ENCODE results near the gene PPP1R3G.
"Not testable (repeated sequence)": the region's sequence is repeated elsewhere in the genome, so short reads cannot be mapped to it uniquely, and the experiment has no call there.

PPP1R3G gene

DNA sequence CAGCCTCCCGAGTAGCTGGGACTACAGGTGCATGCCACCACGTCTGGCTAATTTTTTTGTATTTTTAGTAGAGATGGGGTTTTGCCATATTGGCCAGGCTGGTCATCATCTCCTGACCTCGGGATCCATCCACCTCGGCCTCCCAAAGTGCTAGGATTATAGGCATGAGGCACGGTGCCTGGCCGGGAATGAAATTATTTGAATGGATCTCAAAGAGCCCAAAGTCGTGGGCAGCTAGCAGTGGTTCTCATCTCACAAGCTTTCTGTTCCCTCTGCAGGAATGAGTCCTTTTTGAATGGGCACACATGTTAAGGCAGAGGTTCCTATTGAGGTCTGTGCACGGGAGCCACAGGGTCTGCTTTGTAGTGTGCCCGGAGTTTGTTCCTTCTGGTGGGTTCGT lies 34.9 kb downstream of the PPP1R3G start:
- no peak overlapping the region for H3K4me3 ChIP-seq (ENCODE audit: control insufficient read depth, low read depth, low read length)
- TF ChIP-seq, protein P1, sequence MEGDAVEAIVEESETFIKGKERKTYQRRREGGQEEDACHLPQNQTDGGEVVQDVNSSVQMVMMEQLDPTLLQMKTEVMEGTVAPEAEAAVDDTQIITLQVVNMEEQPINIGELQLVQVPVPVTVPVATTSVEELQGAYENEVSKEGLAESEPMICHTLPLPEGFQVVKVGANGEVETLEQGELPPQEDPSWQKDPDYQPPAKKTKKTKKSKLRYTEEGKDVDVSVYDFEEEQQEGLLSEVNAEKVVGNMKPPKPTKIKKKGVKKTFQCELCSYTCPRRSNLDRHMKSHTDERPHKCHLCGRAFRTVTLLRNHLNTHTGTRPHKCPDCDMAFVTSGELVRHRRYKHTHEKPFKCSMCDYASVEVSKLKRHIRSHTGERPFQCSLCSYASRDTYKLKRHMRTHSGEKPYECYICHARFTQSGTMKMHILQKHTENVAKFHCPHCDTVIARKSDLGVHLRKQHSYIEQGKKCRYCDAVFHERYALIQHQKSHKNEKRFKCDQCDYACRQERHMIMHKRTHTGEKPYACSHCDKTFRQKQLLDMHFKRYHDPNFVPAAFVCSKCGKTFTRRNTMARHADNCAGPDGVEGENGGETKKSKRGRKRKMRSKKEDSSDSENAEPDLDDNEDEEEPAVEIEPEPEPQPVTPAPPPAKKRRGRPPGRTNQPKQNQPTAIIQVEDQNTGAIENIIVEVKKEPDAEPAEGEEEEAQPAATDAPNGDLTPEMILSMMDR (IDR thresholded peaks at IDR 0.05; ENCODE audit: control insufficient read depth, insufficient read depth, low read depth, low read length, missing control alignments), result no peak
- DNase-seq (ENCODE audit: low read depth), result no peak

DNA sequence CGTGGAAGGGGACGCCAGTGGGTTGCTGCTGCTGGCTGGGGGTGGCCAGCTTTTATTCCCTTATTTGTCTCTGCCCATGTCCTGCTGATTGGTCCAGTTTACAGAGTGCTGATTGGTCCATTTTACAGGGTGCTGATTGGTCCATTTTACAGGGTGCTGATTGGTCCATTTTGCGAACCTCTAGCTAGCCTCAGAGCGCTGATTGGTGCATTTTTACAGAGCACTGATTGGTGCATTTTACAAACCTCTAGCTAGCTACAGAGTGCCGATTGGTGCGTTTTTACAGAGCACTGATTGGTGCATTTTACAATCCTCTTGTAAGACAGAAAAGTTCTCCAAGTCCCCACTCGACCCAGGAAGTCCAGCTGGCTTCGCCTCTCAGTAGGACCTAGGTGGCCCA lies 35.4 kb downstream of the PPP1R3G start:
- DNase-seq (ENCODE audit: low read depth); H3K4me3 ChIP-seq (ENCODE audit: control insufficient read depth, low read depth, low read length): not testable (repeated sequence)

GRCh38 chr6:5121479-5121878 lies 36.3 kb downstream of the PPP1R3G start:
- H3K4me3 ChIP-seq (ENCODE audit: control insufficient read depth, low read depth, low read length), result no peak overlapping the region
- DNase-seq (ENCODE audit: low read depth), result no peak
- TF ChIP-seq, protein P1 (IDR thresholded peaks at IDR 0.05; ENCODE audit: control insufficient read depth, insufficient read depth, low read depth, low read length, missing control alignments), result no peak

DNA sequence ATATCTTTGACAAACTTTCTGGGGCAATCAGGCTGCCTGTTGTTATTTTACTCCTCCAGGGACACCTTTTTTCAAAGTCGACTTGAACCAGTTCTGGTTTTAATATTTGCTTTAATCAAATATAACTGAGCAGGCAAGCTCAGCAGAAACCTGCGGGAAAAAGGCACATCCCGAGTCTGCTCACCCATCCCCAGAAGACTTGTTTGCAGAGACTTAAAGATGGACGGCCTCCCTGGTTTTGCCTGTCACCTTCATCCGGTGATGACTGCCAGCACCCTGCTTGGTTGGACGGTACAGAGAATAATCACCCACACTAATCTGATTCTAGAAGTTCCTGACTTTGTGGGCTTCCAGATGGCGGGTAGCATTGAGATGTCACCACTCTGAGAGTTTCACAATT lies 36.8 kb downstream of the PPP1R3G start:
- no peak overlapping the region for H3K4me3 ChIP-seq (ENCODE audit: control insufficient read depth, low read depth, low read length)
- TF ChIP-seq, protein P1 (IDR thresholded peaks at IDR 0.05; ENCODE audit: control insufficient read depth, insufficient read depth, low read depth, low read length, missing control alignments), result no peak

DNA sequence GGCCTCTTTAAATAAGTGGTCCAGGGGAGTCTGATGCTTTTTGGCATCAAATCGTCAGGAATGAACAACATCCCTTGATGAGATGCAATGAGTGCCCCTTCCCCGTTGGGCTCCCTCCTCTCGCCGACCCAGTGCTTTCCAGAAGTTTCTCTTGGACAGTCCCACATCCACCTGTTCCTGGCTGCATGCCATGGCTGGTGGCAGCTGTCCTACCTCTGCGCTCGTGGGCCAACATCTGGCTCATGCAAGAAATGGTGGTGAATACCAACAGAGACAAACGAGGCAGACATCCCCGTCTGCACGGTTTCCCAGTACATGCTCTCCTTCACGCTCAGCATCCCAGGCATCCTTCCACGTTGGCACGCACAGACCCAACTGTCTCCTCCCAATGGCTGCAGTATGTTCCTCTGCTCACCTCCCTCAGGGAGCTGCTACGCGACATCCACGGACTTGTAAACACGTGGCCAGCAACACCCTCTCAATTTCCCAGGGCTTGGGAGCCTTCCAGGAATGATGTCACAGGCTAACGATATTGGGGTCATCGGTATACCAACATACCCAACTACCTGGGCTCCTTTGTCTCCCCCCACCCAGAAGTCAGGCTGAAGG lies 37.5 kb downstream of the PPP1R3G start:
- TF ChIP-seq, protein P1 (IDR thresholded peaks at IDR 0.05; ENCODE audit: control insufficient read depth, insufficient read depth, low read depth, low read length, missing control alignments), result no peak
- H3K4me3 ChIP-seq (ENCODE audit: control insufficient read depth, low read depth, low read length), result no peak overlapping the region
- no peak for DNase-seq (ENCODE audit: low read depth)

More for the DNA sequence above, 36.8 kb downstream of the PPP1R3G start:
- DNase-seq (ENCODE audit: low read depth), result no peak

DNA sequence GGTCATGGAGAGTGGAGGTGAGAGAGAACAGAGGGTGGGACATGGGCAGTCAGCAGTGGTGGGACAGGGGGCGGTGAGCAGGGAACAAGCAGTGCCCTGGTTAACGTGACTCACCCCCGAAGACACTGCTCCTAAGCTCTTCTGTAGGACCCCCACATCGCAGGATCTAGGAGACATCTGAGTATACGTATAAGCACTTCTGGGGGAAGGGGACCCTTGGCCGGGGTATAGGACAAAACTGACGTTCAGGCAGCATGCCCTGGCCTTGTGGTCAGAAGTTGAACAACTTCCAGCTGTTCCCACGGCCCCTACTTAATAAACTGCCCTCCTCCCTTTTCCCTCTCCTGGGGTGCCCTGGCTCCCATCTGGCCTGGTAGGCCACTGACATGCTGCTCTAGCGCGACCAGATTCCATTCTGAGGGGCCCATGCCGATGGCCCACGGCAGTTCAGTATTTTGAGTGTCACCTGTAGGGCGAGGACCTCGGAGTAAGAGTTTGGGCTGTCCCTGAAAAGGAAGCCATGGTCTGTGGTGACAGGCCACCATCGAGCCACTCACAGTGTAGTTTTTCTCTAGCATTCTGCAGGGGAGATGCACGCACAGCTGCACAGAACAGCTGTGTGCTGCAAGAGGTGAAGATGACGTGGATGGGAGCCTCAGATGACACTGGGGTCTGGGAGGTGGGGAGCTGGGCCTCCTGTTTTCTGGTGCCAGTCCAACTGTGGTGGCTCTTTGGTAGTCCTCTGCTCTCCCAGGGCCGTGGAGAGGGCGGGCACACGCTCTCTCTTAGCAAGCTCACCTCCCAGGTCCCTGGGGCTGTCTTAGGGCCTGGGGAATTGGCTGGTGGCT lies 38.4 kb downstream of the PPP1R3G start:
- no peak for DNase-seq (ENCODE audit: low read depth)
- TF ChIP-seq, protein P1 (IDR thresholded peaks at IDR 0.05; ENCODE audit: control insufficient read depth, insufficient read depth, low read depth, low read length, missing control alignments), result no peak
- H3K4me3 ChIP-seq (ENCODE audit: control insufficient read depth, low read depth, low read length), result no peak overlapping the region

GRCh38 chr6:5124526-5124925 lies 39.4 kb downstream of the PPP1R3G start:
- TF ChIP-seq, protein P1 (IDR thresholded peaks at IDR 0.05; ENCODE audit: control insufficient read depth, insufficient read depth, low read depth, low read length, missing control alignments), result no peak
- no peak overlapping the region for H3K4me3 ChIP-seq (ENCODE audit: control insufficient read depth, low read depth, low read length)
- DNase-seq (ENCODE audit: low read depth), result no peak
